NCI-H82 treated with DMSO at 0.1 percent for 48 hours (cell line): ENCODE data around the gene RNF187.
"Not testable (repeated sequence)": the region's sequence is repeated elsewhere in the genome, so short reads cannot be mapped to it uniquely, and the experiment has no call there.

ENCODE experiments used
- DNase-seq: peaks from one replicate; lab custom pipeline; 2025; ENCODE audit not compliant: unreplicated experiment; lab: John Stamatoyannopoulos, UW

RNF187 gene

DNA sequence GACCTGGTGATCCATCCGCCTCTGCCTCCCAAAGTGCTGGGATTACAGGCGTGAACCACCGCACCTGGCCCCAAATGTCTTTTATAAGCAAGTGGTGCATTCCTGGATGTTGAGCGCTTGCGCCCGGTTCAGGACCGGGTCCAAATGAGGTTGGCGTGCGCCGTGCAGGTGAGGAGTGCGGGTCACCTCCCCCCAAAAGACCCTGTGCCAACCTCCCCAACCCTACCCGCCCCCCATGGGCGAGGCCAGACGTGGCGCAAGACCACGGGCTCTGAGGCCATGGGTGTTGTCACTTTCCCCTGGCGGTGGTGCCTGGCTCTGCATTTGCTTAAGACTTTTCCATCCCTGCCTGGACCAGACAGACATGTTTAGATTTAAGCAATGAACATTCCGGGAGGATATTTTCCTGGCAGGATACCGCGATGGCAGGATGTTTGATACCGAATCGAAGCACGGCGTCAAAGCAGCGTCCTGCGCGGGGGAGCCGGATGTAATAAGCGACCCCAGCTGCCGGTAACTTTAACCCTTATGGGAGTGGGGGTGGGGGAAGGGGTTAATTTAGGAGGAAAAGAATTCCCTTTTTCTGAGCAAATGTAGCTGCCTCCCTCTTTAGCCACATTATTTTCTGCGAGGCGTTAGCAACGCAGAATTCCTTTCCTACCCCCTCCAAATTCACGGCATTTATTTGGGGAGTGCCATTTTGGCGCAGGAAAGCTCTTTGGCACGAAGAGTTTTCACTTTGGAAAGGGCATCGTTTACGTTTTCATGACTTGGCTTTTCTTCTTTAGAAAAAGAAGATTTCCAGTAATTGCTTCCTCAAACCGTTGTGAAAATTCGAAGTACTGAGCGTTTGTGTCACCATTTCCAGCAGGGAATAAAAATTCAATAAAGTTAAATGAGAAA, 27.8 kb upstream of the RNF187 start:
- DNase-seq, result peak; percentile 68

DNA sequence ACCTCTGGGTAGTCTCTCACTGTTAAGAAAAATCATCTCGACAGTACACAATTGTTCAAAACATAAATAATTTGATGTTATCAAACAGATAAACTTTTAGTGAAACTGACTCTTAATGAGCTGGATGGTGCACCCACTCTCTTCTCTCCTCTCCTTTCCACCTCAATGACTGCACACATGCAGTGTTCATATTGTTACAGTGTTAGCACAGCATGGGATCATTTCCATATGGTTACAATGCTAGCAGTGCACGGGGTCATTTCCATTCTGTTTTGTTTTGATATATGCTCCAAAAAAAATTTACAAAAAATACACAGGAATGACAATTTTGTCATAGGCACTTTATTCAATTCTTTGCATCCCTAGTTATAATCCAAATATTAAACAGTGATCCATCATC, 26.4 kb upstream of the RNF187 start:
- no peak for DNase-seq

DNA sequence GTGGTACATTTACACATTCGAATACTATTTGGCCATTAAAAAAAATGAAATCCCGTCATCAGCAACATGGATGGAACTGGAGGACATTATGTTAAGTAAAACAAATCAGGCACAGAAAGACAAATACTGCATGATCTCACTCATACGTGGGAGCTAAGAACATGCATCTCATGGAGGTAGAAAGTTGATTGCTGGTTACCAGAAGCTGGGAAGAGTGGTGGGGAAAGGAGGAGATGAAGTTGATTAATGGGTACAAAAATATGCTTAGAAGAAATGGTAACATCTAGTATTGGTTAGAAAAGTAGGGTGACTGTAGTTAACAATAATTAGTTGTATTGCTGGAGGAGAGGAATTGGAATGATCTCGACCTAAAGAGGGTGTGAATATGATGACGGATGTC, 24.6 kb upstream of the RNF187 start:
- no peak for DNase-seq

DNA sequence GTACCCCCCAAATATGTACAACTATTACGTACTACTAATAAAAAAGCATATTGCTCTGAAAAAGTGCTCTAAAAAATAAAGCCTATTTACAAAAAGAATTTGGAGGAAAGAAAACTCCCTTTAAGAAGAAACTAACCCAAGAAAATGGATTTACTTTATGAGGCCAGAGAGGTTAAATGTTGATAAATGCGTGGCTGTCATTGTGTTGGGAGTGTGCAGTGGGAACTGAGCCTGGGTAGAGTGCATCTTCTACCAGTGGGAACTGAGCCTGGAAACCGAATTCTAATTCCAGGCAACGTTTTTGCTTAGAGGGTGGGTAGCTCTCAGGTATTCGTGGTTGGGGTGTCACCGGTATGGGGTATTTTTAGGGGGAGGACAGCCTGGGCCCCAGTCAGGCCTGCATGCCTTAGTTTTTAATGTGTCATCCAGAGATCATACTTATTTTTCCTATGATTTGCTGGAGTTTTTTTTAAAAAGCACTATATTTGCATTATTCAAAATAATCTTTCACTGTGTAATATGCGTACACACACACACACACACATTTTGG, 24.1 kb upstream of the RNF187 start:
- DNase-seq, result peak; percentile 23

DNA sequence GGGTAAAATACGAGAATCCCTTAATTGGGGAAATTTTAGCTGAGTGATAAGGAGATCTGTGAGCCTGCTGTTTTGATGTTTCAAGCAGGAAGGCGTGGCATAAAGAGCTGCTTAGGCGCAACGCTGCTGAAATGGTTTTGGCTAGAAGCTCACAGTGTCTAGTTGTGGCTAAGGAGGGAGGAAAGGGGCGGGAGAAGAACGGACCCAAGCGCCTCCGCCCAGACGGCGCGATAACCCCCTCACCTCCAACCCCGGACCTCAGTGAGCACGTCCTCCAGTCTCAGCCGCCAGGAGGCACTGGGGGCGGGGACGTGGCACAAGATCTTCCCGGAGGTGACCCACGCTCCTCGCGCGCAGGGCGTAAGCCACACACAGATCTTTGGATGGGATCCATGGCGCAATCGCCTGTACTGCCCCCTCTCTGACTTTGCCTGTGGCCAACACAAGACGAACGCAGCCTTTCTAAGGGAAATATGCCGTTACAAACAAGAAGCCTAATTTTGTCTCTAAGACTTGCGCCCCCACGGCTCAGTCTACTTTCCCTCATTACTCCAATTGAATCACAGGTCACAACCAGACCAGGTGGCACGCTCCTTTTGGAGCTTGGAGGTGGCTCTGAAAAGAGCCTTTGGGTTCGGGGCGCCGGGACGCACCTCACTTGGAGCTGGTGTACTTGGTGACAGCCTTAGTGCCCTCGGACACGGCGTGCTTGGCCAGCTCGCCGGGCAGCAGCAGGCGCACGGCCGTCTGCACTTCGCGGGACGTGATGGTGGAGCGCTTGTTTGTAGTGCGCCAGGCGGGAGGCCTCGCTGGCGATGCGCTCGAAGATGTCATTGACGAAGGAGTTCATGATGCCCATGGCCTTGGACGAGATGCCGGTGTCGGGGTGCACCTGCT, 23.4 kb upstream of the RNF187 start:
- peak; percentile 85 for DNase-seq

DNA sequence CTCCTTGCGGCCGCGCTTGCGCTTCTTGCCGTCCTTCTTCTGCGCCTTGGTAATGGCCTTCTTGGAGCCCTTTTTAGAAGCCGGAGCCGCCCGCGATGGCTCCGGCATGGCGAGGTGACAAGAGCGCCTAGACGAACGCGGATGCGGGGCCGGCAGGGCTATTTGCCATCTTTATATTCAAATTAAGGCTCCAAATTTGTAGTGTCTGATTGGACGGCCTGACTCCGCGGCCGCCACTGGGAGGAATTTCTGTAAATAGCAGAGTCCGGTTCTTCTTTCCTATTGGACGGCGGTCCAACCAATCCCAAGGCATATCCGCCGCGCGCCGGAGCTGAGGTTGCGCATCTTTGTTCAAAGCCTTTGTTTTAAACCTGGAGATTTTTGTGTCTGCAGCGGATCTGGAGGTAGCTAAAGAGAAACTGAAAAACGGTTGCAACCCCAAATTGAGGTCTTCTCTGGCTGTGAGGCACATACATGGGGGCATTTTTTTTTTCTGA, 22.6 kb upstream of the RNF187 start:
- peak; percentile 96 for DNase-seq

DNA sequence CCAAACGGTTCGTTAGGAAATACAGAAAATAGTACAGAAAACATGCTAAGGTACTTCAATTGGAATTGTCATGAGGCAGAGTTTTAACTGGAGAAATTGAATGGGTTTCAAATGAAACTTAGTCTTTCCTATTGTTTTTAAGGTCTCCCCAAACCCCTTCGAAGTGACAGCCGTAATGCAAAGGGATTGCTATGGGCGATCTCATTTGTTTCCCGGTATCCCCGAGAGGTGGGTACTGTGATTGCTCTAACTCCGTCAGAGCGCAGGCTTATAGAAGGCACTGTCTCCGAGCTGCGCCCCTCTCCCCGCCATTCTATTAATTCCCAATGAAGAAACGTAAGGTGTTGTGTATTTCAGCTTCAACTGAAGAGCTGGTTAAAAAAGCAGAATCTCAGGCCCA, 22.0 kb upstream of the RNF187 start:
- DNase-seq, result no peak

DNA sequence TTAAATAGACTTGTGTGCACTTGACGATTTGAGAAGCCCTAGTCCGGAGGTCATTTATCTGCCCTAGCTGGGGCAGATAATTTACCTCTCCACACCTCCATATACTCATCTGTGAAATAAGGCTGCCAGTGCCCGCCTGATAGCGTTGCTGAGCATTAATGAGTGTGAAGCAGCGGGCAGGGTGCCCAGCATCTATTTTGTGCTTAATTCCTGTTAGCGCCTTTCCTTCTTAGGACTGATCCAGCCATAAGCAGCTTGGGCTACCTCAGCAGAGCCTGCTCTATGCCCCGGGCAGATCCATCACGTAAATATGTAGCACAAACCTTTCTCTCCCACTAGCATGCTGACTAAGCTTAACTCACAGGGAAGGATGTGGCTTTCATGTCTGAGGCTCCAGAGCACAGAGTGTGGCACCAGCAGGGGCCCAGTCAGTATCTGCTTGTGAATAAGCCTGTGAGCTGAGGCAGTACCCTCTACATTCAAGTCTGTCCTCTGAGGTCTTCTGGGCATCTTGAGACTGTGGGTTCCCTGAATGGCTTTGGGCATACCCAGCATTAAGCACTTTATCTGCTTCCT, 21.5 kb upstream of the RNF187 start:
- DNase-seq, result peak; percentile 39

DNA sequence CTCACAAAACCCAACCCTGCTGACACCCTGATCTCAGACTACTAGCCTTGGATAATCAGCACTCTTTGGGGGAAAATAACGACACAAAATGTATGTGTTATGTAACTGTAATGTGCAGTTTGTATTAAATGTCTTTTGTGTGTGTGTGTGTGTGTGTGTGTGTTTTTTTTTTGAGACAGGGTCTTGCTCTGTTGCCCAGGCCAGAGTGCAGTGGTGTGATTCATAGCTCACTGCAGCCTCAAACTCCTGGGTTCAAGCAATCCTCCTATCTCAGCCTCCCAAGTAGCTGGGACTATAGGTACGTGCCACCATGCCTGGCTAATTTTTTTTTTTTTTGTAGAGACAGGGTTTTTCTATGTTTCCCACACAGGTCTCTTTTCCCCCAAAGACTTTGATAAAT, 19.0 kb upstream of the RNF187 start:
- DNase-seq, result not testable (repeated sequence)

DNA sequence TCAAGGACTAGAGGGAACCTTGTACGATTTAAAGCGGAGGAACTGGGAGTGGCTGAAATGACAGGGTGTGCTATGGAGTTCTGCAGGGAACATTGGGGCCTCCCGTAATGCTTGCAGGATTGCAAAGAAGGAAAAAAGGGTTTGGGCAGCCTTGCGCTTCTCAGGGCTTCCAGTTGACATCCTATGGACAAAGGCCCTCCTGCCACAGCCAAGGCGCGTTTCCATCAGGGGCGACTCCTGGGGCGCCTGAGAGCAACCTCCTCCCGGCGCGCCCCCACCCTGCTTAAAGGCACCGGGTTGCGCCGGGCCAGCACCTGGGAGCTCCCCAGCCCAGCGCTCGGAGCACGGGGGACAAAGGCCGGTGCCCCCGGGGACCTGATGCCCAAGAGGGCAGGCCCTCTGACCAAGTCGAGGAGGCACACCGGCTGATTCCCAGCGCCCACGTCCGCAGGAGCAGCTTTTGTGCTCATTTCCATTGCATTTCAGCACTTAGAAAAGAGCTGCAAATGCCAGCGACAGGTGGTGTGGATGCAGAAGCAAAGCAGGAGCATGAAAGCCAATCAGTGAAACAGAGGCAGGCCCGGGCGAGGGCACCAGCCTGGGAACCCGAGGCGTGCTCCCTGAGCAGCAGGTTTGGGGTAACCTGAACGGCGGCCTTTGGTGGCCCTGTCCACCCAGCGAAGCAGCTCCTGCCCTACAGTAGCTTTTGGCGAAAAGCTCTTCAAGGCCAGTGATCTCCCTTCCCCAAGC, 17.6 kb upstream of the RNF187 start:
- DNase-seq, result no peak

DNA sequence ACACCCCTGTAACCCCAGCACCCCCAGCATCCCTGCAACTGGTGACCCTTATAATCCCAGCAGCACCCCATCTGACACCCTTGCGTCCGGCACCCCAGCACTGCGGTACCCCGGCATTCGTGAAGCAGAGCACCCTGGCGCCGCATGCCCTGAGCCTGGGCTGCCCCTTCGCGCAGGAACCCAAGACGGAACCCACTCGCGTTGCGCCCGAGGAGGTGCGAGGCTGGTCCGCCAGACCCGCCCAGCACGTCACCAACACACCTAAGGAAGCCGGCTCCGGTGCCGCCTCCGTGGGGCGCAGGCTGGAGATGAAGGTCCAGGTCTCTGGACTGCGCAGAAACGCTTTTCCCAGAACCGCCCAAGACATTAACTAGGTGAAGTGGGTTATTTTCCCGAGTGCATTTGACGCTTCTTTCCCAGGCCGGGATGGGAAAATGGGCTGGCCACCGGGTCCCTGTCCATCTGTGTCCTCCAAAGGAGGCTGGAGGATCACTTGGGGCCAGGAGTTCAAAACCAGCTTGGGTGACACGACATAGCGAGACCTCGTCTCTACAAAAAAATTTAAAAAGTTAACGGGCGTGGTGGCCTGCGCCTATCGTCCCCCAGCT, 15.9 kb upstream of the RNF187 start:
- no peak for DNase-seq

DNA sequence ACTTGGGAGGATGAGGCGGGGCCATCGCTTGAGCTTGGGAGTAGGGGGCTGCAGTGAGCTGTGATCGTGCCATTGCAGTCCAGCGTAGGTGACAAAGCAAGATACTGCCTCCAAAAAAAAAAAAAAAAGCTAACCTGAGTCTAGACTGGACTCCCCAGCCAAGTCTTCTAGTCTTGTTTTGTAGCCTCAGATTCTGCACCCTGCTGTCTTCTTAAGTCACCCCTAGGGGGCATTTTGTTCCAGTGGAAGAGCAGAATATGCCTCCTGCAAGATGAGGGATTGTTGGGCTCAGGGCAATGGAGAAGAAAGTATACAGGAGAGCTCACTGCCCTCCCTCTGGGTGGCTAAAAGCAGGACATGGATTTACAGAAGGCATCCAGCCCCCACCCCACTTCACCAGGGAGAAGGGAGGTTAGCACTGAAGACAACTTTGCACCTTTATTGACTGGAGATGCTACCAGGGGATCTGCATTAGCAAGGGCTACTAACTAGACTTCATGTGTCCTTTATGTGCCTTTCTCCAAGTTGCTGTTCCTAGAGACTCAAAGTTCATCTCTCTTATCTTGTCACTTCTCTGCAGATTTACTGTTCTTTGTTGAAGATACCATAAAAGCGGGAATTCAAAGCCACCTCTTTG, 15.3 kb upstream of the RNF187 start:
- peak; percentile 40 for DNase-seq

DNA sequence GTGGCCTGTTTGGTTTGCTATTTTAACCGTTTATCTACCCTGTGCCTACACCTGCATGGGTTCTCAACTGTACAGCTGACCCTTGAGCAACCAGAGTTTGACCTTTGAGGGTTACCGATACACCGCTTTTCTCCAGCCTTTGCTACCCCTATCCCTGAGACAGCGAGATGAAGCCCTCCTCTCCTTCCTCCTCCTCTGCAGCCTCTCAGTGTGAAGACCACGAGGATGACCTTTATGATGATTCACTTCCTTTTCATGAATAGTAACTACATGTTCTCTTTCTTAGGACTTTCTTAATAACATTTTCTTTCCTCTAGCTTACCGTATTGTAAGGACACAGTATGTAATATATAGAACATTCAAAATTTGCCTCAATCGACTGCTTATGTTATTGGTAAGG, 14.5 kb upstream of the RNF187 start:
- DNase-seq, result no peak

DNA sequence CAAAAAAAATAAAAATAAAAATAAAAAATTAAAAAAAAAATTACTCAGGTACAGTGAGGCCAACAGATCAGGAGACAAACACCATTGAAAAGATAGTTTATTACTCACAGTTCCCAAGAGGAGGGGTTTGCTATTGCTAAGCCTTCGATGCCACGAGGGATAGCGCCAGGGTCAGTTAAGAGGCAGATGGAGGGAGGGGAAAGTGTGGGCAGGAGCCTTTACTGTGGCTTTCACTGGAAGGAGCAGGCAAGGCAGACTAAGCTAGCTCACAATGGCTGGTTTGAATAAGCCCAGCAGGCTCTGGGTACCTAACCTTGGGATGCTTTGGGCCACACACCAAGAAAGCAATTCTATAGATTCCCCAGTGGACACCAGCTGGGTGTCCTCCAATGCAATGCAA, 12.7 kb upstream of the RNF187 start:
- no peak for DNase-seq

DNA sequence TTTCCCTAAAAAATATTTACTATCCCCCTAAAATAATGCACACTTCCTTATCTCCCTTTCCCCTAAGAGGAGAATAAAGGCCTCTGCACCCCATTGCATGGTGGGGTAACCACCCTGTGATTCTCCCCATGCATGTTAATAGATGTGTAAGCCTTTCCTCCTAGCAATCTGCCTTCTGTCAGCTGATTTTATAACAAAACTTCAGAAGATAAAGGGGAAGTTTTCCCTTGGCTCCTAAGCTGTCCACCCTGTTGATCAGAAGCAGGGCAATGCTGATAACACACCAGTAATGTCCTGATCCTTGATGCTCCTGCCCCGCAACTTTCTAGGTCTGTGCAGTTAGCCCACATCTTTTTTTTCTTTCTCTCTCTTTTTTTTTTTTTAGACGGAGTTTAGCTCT, 11.4 kb upstream of the RNF187 start:
- no peak for DNase-seq

DNA sequence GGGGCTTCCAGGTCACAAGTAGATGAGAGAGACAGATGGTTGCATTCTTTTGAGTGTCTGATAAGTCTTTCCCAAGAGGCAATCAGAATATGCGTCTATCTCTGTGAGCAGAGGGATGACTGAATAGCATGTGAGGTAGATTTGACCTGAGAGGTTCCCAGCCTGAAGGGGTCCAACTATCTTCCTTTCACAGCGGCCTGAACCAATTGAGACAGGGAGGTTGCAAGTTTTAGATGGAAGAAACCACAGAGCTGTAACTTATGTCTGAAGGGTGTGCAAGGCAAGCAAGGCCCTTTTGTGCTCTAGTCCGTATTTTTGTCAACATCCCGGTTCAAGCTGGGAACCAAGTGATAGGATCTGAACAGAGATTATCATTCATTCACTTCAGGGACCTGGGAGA, 9.9 kb upstream of the RNF187 start:
- no peak for DNase-seq

DNA sequence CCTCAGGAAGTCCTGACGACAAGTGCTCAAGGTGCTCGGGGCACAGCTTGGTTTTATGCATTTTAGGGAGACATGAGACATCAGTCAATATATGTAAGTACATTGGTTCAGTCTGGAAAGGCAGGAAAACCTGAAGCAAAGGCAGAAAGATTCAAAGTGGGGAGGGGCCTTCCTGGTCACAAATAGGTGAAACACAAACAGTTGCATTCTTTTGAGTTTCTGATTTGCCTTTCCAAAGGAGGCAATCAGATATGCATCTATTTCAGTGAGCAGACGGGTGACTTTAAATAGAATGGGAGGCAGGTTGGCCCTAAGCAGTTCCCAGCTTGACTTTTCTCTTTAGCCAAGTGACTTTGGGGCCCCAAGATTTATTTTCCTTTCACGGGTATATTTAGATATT, 8.9 kb upstream of the RNF187 start:
- no peak for DNase-seq

DNA sequence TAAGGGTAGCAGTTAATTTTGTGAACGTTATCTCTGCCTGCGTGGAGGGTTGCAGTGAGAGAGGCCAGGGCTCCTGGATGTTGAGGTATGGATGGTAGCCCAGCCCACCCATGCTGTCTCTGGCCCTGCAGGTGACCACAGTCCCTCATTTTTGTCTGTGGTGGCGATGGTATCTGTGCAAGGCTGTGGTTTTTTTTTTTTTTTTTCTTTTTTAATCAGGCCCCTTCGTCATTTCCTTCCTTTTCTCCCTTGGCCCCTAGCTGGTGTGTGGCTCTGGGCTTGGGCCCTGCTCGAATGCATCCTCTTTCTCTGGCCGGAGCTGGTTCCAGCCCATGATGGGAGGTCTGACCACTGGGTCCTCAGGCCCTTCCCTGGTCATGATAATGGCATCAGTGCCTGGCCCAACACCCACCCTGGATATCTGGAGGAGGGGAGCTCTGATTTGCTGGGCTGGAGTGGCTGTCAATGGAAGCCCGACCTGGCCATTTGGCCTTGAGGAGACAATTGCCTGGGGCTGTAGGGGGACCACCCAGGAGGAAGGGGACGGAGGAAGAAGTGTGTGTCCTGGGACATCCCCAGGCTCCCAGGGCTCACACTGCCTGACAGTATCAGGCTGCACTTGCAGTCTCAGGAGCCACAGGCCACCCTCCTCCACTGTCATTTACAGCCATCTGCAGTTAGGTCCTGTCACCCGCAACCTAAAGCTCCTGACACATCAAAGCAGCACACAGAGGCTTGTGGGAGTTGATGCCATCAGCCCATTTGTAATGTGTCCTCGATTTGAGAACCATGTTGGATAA, 8.1 kb upstream of the RNF187 start:
- no peak for DNase-seq

DNA sequence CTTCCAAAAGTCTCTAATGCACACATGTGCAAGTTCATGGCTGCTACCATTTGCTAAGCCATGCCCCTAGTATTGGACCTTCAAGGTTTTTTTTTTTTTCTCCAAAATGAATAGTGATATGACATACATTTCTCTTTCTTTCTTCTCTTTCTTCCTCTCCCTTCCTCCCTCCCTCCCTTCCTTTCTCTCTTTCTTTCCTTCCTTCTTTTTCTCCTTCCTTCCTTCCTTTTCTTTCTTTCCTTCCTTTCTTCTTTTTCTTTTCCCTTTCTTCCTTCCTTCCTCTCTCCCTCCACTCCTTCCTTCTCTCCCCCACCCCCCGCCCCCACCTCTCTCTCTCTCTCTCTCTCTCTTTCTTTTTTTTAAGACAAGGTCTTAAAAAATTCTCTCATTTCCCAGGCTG, 3.4 kb upstream of the RNF187 start:
- DNase-seq, result no peak
